Rectal smooth muscle tissue (tissue), 1 donor: ENCODE data around the gene ADAMTS6.

Experiments
- H3K27ac ChIP-seq: one replicate; pipeline ENCODE4 v1.7.0; 2013; ENCODE audit warnings: low read depth, low read length, inconsistent platforms
- H3K27me3 ChIP-seq: one replicate; pipeline ENCODE4 v1.7.0; 2013; ENCODE audit warnings: low read length; ENCODE audit not compliant: control insufficient read depth, insufficient read depth
- H3K36me3 ChIP-seq: one replicate; pipeline ENCODE4 v1.7.0; 2013; ENCODE audit warnings: low read length; ENCODE audit not compliant: control insufficient read depth, insufficient read depth
- H3K4me1 ChIP-seq: one replicate; pipeline ENCODE4 v1.7.0; 2013; ENCODE audit warnings: low read length; ENCODE audit not compliant: control insufficient read depth, insufficient read depth
- H3K4me3 ChIP-seq: one replicate; pipeline ENCODE4 v1.7.0; 2013; ENCODE audit warnings: low read length
- H3K9ac ChIP-seq: one replicate; pipeline ENCODE4 v1.7.0; 2013; ENCODE audit warnings: low read length

ADAMTS6 gene

DNA sequence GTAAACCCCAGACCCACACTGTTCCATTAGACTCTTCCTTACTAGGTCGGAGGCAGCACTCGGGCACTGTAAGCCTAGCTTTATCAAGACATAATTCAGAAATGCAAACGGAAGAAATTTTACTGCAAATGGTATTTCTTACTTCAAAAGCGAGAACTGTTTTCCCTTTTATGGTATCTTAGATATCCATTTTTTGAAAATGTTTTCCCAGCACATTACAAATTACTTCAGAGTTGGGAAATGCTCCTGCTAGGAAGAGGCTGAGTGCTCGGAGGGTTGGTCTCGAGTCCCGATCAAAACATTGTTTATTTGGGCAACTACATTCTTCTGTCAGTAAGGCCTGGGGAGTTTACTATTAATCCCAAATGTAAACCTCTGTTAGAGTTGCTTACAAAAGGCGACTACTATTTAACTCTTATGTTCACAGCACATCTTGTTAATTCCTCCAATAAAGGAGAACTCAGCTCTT is 380.1 kb downstream of the ADAMTS6 start:
- Histone ChIP-seq H3K27ac (no peak overlapping the region), H3K27me3 (no peaks in the 10 kb centered on the region), H3K36me3 (no peaks in the 10 kb centered on the region), H3K9ac (no peak overlapping the region), H3K4me3 (no peak overlapping the region), H3K4me1 (no peaks in the 10 kb centered on the region)

DNA sequence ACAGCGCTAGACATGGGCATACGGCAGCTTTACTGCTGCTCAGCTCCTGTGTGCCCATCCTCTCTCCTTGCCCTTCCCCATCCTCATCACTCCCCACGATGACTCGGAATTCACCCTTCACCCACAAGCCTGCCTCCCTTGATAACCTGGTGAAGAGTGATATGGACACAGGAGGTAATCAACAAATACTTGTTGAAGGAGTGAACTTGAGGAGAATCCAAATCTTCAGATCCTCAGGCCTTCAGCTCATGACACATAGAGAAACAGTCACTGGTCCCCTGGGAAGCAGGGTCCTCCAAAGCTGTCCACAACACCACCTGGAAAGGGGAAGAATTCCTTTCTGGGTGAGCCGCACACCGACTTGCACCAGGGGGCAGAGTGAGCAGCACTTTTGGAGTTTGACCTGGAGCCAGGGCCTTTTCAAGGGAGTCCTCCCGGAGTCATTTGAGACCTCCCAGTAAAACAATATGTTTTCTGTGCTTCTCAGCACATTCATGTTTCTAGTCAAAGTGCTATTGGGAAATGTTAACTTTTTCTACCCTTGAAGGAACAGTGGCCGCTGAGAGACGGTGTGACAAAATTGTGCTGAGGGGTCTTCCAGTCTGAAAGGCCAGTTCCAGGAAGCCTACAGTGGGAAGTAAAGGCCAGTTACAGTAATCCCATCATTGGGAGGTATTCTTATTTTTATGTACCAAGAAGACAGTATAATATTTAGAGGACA is 380.6 kb downstream of the ADAMTS6 start:
- Histone ChIP-seq H3K27ac (no peak overlapping the region), H3K4me3 (no peak overlapping the region), H3K9ac (no peak overlapping the region), H3K27me3 (no peaks in the 10 kb centered on the region), H3K36me3 (no peaks in the 10 kb centered on the region), H3K4me1 (no peaks in the 10 kb centered on the region)
